Brain pericyte (primary cell): ENCODE data around the gene MOG.

Experiments used
- DNase-seq: peaks from one replicate; pipeline ENCODE4 v3.0.0-alpha.2; 2012; ENCODE audit warnings: low read depth, low spot score

The MOG gene

GRCh38 chr6:29675561-29675960, 18.7 kb downstream of the MOG start:
- no peak for DNase-seq

GRCh38 chr6:29676981-29677601, 20.2 kb downstream of the MOG start:
- DNase-seq, result no peak

- DNase-seq, result no peak
These were observed 21.2 kb downstream of the MOG start for GRCh38 chr6:29678114-29678513.

- DNase-seq, result no peak
These were observed 23.1 kb downstream of the MOG start for GRCh38 chr6:29679962-29680361.

GRCh38 chr6:29680416-29680815, 23.5 kb downstream of the MOG start:
- no peak for DNase-seq

- DNase-seq, result no peak
These were observed 24.0 kb downstream of the MOG start, which contains the start of gene ZFP57 for GRCh38 chr6:29680904-29681303. ZFP57 (minus strand) TSS chr6:29681152; CDS start chr6:29677003, 4,149 bp downstream.

- no peak for DNase-seq
These were observed 24.9 kb downstream of the MOG start for GRCh38 chr6:29681811-29682210.

GRCh38 chr6:29685718-29686326, 28.9 kb downstream of the MOG start:
- no peak for DNase-seq

- no peak for DNase-seq
These were observed 37.7 kb downstream of the MOG start for GRCh38 chr6:29694637-29695036.

GRCh38 chr6:29696147-29697125, 39.5 kb downstream of the MOG start:
- DNase-seq, result no peak

GRCh38 chr6:29702519-29703103, 45.7 kb downstream of the MOG start:
- DNase-seq, result no peak

GRCh38 chr6:29705389-29706231, 48.7 kb downstream of the MOG start:
- no peak for DNase-seq

GRCh38 chr6:29708432-29709179, 51.7 kb downstream of the MOG start:
- DNase-seq, result no peak

- DNase-seq, result no peak
These were observed 52.3 kb downstream of the MOG start for GRCh38 chr6:29709188-29709587.

GRCh38 chr6:29710281-29710941, 53.5 kb downstream of the MOG start:
- no peak for DNase-seq

GRCh38 chr6:29720863-29721262, 64.0 kb downstream of the MOG start:
- no peak for DNase-seq
